HG03439 (cell line): Measurements from ENCODE around the gene CES2.

Source experiments
- ATAC-seq: cut with Tn5 transposase; IDR thresholded peaks from one replicate; pipeline ENCODE4 v1.9.1; 2021; ENCODE audit warnings: mild to moderate bottlenecking, moderate library complexity; ENCODE audit not compliant: unreplicated experiment

The CES2 gene

GRCh38 chr16:66918355-66918754, 17.0 kb upstream of the CES2 start:
- ATAC-seq: no peak

- ATAC-seq: no peak
These were observed 16.3 kb upstream of the CES2 start, which contains the start of gene CDH16 for GRCh38 chr16:66918803-66919568. CDH16 (minus strand) TSS chr16:66918885; CDS start chr16:66918065, 820 bp downstream.

- no peak for ATAC-seq
These were observed 15.6 kb upstream of the CES2 start for GRCh38 chr16:66919569-66920298.

DNA sequence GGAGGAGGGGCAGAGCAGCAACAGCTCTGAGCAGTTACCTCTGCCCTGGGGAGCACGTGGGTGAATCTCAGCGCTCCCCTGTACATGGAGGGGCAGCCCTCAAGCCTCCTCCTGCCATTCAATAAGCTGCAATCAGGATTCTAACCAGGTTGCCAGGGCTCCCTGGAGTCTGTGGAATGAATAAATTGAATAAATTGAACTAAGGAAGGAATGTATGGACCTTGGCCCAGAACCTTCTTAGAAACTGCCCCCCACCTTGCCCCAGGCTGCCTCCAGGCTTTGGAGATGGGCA, 15.1 kb upstream of the CES2 start:
- ATAC-seq: no peak

- ATAC-seq: no peak
These were observed 14.2 kb upstream of the CES2 start for GRCh38 chr16:66920924-66921680.

- no peak for ATAC-seq
These were observed 13.4 kb upstream of the CES2 start for GRCh38 chr16:66921729-66922450.

- ATAC-seq: no peak
These were observed 12.0 kb upstream of the CES2 start for GRCh38 chr16:66923247-66923731.

GRCh38 chr16:66923866-66924265, 11.4 kb upstream of the CES2 start:
- no peak for ATAC-seq

DNA sequence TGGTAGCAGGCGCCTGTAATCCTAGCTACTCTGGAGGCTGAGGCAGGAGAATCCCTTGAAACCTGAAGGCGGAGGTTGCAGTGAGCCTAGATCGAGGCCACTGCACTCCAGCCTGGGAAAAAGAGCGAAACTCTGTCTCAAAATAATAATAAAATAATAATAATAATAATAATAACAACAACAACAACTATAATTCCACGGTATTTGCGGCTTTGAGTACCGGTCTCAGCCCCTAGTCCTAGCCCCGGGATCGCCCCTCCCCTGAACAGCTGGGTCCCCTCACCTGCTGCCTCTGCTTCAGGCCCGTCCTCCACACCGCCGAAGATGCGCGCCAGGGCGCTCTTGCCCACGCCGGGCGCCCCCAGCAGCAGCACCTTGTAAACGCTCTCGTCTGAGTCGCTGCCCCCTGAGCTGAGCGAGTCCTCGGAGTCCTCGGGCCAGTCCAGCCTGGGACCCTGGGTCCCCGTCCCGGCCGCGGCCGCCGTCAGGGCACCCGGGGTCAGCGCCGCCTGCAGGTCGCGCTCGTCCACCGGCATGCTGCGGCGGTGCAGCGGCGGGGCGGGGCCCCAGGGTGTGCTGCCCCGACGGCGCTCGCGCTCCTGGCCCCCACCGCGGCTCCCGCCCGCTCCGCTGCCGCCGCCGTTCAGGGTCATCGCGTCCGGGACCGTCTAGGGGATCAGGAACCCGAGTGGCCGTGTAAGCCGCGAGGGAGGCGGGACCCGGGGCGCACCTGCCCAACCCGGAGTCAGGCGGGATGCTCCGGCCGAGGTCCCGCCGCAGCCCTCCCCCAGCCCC, 10.6 kb upstream of the CES2 start:
- ATAC-seq: no peak

DNA sequence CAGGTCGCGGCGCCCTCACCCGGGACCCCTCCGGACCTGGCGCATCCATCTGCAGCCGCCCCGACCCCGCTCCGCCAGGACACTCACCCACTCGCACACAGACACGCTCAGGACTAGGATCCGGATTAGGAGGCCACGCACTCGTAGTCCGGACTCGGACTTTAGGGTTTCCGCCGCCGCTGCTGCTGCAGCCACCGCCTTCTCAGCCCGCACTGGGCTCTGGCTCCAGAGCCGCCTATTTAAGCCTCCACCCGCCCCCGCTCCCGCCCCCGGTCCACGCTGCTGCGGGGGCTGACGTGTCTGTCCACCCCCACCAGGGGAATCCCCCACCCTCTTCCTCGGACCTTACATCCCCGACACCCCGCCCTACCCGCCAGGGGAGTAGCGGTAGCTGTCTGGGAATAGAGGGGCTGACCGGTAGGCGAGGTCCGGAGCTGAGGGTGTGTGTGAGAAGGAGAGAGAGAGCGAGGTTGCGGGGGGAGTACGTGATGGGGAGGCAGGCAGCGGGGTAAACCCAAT, 9.9 kb upstream of the CES2 start, which contains the start of gene RRAD:
Gene RRAD (minus strand): TSS at position 214 of the 519 bp plus-strand sequence. CDS start 356 bp downstream, outside the sequence.
- no peak for ATAC-seq

DNA sequence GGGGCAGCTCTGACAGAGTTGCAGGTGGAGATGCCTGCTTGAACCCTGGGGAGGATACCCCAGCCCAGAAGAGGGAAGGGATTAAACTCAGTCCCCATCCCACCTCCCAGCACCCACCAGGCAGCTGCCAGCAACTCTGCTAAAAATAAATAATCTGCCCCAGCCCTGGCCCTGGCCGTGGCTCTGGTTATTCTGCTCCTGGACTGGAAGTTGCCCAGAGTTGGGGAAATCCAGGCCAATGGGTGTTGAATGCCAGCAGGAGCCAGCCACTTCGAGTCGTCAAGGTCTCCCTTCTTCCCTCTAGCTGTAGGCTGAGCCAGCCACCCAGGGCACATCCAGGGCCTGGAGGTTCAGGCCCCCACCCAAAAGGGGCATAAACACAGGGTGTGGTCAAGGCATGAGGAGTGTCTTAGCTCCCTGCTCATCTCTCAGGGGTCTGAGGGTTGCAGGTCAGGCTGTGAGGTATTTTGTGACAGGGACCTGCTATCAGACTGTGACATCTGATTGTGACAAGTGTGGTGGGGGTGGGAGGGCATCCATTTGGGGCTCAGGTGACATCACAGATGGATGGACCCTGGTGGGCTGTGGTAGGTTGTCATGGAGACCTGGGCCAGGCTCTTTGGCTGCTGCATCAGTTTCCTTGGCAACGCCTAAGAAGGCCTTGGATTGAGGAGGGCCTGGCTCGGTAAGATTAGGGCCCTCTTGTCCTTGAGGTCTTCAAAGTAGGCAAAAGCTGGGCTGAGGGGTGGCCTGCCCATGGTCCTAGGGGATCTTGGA, 9.0 kb upstream of the CES2 start:
- ATAC-seq: no peak

GRCh38 chr16:66926961-66927436, 8.3 kb upstream of the CES2 start:
- ATAC-seq: no peak

DNA sequence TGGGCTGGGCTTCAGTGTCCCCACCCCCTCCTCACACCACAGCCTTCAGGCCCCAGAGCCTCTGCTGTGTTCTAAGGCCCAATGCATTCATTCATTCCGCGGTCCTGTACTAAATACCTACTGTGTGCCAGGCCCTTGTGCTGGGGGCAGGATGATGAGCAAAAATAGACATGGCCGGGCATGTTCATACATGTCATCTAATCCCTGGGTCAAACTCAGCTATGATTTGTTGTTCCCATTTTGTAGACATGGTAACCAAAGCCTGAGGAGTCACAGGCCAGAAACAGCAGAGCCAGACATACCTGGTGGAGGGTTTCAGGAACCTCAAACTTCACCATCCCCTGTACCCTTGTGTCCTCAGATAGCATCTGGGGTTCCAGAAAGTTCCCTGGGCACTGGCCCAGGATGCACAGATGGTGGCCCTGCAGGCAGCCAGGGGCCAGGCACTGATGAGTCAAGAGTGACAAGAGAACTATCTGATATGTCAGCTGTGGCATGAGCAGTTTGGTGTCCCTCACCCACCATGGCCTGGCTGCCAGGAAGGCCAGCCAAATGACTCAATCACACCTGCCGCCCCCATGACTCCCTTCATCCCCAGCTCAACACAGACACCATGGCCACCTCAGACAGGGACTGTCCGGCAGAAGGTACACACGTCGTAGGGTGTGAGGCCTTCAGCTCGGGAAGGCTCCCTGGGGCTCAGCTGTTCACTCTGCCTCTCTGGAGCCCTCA, 7.2 kb upstream of the CES2 start:
- ATAC-seq: no peak

- no peak for ATAC-seq
These were observed 6.5 kb upstream of the CES2 start for GRCh38 chr16:66928702-66929388.

DNA sequence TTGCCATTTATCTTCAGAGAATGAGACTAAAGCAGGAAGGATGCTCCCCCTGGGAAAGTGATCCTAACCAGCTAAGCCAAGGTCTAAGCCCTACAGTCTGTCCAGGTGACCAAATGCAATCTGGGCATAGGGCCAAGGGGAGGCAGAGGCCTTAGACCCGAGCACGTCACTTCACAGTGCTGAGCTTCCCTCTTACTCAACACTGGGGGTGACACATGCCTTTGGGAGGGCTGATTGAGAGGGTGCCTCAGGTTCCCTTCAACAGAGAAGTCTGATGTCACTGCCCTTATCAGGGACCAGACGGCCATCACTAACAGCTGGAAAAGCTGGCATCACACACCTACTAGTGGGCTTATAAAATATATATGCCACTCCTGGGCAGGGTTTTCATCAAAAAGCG, 5.1 kb upstream of the CES2 start:
- ATAC-seq: no peak

- no peak for ATAC-seq
These were observed 3.7 kb upstream of the CES2 start for GRCh38 chr16:66931665-66932064.

GRCh38 chr16:66932076-66932475, 3.2 kb upstream of the CES2 start:
- no peak for ATAC-seq

DNA sequence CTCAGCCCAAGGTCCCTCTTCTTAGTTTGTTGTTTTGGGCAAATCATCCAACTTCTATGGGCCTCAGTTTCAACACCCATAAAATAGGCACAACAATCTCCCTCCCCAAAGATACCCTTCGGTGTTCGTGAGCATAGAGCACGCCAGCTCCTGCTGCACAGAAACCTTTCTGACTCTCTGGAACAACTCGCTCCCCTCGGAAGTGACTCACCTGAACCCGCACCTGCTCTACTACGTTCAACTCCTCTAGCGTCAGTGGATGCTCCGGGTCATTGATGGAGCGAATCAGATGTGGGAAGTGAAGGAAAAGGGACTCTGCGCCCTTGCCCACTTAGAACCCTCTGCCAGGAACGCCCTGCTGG, 1.6 kb upstream of the CES2 start:
- ATAC-seq: peak; percentile 6
